NCI-H345 treated with DMSO at 0.1 percent for 48 hours (cell line): Measurements from ENCODE around the gene FAN1.

Experiments
- DNase-seq: peaks from one replicate; lab custom pipeline; 2025; ENCODE audit not compliant: unreplicated experiment; lab: John Stamatoyannopoulos, UW

FAN1 gene

DNA sequence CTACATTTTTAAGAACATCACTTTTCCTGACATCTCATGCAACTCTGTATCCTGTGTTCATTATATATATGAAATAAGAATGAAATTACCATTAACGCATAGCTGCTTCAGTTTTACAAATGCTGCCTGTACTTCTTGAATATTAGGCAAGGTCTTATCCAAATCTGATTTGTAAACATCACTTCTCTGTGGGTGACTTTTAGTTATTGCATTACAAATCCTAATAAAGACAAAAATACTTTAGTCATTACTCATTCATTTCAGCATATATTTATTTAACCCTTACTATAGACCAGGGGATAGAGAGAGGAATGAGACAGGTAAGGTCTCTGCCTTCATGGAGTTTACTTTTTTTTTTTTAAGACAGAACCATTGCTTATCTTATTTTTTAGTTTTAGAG, 51.0 kb downstream of the FAN1 start:
- DNase-seq, result no peak

DNA sequence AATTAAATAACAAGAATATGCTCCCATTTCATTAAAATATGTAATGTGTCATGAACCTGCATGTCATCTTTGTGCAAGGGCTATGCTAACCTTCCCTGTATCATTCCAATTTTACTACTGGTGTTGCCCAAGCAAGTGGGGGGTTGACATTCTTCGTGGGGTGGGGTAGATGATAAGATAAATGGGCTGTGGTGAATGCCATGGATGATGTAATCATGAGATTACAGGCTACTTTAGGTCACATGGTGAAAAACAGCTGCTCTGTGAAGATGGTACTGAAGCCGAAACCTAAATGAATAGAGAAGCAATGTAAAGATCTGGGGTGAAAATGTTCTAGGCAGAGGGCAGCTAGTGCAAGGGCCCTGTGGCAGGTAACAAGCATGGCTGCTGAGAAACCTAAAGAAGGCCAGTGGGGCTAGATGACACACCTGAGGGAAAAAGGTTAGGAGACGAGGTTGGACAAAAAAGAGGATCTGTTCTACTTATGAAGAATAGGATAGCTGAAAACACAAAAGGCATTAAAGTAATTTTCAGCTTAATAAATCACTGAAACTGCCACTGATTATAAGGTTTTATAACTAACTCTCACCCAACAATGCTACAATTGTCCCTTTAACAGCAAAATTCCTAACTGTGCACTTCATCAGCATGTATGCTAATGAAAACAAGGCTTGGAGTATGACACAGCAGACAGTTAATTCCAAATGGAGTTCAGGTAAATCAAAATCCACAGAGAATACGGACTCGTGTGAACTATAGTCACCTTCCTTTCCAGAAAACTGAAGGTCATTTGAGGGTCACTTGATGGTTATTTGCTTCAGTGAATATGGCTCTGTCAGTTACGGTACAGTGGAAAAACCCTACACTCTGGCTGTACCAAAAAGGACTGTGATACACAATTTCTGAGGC, 52.8 kb downstream of the FAN1 start:
- no peak for DNase-seq

DNA sequence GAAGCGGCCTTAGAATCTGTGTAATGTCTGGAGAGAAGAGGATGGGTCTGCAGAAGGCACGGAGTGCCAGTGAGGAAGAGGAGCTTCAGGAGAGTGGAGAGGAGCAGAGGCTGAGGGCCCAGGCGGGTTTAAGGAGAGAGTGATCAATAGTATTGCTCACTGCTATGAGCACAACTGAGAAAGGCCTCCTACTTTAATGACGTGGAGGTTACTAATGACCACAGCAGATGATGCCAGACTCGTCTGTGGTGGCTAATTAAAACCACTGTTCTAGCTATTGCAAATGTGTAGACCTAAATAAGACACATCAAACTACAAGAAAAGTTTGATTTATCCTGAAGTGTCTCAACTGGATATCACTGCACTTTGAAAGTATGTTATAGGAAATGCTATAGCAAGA, 54.5 kb downstream of the FAN1 start:
- DNase-seq, result no peak

DNA sequence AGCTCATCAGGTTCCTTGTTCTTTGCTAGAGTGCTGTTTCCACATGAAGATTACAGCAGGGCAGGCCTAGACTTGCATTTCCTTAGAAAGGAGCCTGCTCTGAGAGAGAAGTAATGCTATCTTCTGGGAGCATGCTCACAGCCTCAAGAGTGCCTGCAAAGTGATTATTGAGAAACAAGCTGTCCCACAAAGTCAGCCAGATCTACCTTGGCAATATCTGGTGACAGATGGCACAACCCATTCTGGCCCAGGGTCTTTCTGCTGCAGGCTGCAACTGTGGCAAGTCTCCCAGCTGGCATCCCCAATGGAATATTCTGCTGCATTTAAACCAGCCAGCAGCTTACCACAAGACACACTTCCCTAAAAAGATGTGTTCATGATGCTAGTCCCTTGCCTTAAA, 58.4 kb downstream of the FAN1 start:
- DNase-seq, result no peak

DNA sequence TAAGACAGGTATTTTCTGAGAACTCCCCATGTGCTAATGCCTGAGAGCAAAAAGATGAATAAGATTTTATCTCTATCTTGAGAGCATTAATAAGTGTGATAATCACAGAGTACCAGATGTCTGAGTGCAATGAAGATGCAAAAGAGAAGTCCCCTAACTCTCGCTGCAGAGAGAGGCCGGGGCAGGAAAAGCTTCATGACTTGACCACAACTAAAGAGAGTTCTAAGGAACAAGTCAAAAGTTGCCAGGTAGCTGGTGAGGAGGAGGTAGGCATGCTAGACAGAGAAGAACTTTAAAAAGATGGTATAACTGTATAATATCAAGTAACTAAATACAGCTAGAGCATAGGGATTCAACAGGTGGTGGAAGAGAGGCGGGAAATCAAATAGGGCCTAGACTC, 58.9 kb downstream of the FAN1 start:
- no peak for DNase-seq

DNA sequence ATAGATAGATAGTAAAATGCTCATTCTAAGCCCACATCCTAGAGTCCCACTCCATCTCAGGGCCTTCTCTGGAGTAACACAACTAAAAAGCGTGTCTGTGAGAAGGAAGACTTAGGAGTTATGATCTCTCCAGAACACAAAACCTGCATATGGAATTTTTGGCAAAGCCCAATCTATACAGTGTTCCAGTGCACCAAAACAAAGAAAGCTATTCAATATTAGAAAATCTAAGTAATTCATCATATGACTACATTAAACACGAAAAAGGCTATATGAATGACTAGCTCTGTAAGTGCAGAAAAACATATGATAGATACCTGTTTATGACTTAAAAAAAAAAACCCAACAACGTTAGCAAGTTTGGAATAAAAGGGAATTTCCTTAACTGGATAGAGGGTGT, 60.0 kb downstream of the FAN1 start:
- no peak for DNase-seq

DNA sequence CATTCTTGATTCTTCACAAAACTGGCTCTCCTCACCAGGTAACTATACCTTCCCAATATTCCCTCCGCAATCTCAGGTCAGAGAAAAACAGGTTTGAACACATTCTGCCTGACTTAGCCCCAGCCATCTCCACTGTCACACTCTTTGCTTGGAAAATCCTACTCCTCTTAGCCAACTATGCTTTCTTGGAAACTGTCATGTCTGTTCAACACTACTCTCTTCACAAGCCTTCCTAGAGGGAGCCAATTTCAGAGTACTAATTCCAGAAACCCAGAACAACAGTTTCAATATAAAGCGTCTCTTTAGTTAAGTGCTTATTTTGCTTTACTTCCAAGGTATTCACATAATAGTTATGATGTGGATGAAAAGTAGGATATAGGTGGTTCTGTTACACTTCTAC, 66.0 kb downstream of the FAN1 start:
- DNase-seq, result no peak

DNA sequence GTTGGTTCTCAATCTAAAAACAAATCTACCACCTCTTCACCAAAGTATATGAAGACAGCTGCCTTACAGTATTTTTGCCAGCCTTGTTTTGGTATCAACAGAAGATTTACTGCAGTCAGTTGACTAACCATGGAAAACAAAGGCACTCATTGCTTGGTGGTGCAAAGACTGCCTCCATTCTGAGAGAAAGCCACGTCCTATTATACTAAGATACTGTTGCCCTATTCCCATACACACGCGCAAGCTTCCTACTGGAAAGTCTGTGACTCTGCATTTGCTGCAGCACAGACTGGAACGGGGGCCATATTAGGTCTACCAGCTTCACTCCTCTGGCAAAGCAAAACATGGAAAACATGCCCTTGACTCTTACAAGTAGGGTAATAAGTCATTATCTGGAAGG, 69.7 kb downstream of the FAN1 start:
- DNase-seq, result no peak

DNA sequence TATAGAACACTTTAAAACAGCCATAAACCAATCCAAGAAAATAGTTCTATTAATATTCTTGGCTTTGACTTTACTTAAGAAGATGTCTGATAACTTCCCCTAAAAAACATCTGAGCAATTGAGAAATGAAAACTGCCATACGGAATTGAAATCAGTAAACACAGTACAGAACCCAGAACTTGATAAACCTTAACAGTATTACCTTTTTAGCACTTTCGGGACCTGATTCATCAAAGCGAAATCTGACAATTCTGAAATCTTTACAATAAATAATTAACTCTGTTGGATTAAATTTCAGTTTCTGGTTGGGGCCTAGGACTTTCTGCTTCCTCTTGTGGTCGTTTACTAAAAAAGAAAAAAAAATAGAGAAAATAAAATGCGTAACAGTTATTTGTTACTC, 70.4 kb downstream of the FAN1 start:
- no peak for DNase-seq

DNA sequence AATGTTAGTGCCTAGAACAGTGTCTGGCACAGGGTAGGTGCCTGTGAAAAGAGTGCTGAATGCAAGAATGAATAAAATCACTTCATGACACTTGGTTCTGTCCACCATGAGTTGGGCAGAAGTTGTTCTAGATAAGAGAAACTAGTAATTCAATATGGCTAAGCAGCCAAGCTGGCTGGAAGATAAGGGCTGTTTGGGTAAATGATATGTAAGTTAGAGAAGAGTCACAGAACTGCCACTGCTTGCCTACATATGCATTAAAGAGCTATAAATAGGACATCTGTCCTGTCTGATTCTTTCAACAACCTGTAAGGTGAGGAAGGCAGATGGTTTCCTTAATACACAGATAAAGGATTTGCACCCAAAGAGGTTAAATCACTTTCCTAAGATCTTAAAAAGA, 74.6 kb downstream of the FAN1 start:
- no peak for DNase-seq

DNA sequence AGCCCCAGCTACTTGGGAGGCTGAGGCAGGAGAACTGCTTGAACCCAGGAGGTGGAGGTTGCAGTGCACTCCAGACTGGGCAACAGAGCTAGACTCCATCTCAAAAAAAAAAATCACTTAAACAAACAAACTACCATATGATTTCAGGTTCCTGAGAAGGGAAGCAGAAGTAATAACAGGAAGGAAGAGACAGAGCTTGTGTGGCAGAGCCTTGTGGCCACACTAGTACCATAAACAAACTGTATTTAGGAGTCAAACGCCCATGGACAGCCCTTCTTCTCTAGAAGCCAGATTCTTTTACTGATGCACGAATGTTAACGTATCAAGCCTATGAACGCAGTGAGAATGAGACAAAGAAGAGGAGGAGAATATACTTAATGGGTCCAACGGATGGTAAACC, 75.7 kb downstream of the FAN1 start:
- no peak for DNase-seq

DNA sequence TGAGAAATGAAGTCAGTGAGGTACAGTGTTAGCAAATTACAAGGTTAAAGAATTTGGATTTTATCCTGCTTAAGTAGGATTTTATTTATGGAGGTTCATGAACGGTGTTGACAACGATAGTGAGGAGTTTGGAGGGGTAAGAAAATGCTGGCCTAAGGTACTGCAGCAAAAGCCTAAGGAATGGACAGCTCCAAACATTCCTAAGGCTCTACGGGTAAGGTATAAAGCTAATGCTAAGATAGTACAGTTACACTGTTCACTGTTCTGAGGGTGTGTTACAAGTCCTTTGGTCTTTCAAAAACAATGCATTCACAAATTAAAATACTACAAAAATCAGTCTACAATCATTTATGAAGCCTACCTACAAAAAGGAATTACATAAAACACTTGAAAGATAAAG, 80.4 kb downstream of the FAN1 start:
- no peak for DNase-seq

DNA sequence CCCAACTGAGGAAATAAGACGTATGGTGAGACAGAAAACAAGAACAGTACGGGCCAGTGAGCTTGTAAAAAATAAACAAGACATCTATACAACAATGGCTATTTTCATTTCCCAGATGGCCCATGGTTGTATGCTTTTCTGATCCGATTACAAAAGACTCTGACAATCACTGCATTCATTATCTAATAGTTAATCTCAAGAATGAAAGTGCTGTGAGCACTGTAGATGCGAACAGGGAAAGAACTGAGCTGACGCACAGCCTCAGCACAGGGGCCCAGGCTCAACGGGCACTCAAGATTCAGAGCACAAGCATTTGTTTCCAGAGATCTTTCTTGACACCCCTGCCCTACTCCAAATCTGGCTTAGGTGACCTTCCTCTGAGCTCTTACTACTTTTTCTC, 80.8 kb downstream of the FAN1 start:
- no peak for DNase-seq

DNA sequence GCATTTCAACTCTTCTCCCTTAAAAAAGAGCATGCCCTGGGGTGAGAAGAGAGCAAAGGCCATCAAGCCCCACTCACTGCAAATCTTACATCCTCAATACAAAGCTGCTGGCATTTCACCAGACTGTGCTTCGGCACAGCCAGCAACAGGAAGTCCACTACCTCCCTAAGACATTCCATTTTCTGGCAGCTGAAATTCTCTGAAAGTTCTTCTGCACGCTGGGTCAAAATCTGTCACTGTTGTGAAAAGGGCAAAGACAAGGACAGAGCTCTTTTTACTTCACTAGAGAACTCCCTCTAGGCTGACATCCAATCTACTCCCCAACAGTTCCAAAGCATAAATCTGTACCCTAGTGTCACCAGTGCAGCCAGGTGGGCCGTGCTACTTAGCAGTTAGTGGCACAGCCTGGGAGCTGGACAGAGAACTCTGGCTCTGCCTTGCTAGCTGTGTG, 81.4 kb downstream of the FAN1 start:
- no peak for DNase-seq

DNA sequence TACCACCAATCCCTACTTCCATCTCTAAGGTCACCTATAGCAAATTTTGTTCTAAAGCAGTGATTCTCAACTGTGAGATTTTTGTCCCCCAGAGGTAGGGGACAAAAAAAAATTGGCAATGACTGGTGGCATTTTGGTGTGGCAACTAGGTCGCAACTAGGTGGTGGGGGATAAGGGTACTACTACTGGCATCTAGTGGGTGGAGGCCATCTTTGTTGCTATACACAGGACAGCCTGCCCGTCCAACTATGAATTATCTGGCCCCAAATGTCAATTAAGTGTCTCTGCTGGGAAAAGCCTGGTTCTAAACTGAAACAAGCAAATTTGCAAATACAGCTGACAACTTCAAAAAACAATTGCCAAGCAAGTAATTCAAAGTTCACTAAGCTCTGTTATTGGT, 86.3 kb downstream of the FAN1 start:
- DNase-seq, result no peak

DNA sequence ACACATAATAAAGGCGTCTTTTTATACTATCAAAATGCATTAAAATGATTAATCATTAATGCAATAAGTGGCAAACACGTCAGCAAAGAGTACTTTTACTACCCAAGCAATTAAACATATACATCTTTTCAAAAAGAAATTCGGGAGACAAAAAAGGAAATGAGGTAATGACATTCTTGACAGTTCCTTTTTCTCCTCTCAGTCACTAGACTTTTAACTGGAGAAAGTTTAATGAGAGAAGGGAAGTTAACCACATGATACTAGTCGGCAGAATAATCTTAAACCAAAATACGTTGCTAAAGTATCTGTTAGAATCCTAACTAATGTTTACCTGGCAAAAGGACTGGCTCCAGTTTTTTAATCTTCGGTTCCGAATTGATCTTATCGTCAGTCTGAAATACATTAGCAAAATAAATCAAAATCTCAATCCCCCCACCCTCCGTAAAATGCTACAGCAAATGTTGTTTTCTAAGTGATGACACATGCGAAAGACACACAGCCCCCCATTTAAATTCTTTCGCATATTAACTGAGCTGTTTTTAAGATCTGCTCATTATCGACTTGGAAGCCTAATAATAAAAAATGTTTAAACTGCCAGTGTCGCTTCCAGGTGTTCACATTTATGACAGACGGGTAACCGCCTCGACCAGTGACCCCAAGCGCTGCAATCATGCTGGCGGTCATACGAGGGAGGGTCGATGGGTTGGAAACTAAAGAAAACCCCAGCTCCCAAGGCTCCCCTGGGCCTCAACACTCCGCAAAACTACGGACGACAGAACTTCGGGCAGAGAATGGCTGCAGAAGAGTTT, 86.9 kb downstream of the FAN1 start:
- no peak for DNase-seq

DNA sequence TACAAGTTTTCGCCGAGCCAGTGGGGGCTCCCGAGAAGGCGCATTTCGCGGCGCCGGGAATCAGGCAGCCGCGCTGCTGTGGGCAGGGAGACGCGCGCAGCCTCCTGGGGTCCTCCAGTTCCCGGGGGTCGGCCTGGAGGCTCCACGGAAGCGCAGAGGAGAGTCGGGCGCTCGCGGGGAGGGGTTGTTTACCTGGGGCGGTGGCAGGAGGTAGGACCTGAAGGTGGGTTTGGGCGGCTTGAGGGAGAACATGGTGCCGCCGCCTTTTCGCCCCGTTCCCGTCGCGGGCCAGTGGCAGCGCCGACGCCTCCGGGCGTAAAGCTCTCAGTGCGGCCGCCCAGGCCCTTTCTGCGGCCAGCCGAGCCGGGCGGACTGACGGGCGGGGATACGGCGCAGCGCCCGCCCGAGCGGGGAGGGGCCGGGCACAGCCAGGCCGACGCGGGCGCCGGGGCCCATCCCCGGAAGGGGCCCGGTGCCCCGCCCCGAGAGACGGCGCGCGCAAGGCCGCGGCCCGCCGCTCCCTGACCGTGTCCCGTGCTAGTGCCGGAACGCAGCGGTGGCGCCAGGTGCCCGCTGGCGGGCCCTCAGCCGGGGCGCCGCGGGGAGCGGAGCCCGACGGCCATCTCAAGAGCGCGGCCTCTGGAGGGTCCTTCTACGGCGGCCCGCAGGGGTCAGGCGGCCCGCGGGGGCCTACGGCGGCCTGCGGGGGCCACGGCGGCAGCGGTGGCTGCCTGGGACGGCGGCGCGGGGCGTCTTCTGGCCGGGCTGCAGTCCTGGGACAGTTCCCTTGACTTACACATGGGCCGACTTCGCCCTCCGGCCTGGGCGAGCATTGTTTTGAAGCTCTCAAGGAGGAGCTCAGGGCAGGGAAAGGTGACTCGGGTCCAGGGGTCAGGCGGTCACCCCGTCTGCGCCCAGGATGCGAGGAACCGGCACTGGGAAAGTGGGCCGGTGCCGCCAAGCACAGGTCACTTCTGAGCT, 87.8 kb downstream of the FAN1 start, which contains the start of gene MTMR10:
Gene MTMR10, minus strand, starts transcription at position 374 of the 981 bp plus-strand sequence. Its CDS starts 122 bp downstream, at position 252.
- DNase-seq, result no peak

DNA sequence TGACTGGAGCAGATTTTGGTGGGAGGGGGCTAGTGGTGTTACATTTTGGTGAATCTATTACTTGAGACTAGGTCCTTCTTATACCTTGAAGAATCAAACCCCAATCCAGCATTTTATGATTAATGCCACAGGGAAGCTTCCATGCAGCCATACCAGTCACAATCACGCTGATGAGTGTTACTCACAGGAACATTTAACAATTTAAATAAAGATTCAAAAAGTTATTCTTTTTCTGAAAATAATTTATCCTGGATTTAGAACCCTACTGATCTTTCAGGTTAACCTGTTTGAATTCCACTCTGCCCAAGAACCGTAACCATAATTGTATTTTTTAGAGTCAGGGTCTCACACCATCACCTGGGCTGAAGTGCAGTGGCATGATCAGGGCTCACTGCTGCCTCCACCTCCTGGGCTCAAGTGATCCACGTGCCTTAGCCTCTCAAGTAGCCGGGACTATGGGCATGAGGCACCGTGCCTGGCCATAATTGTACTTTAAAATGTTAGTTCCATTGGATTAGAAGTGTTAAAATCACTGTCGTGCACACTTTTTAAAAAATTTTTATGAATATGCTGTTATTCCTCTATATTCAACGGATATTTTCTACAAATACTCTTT, 88.6 kb downstream of the FAN1 start:
- DNase-seq, result no peak
